T-cell (primary cell): ENCODE results near the gene ENG. TPM values are rescaled to one million over a fixed set of nuclear protein-coding genes. Genes with fewer than 3 reads are reported as not detected.
"Not testable (repeated sequence)": the region's sequence is repeated elsewhere in the genome, so short reads cannot be mapped to it uniquely, and the experiment has no call there.

Source experiments
- ATAC-seq, 4 experiments: fragments of 200-7000 bp in 3 of 4; fragments of 150-1000 bp in 1 of 4; cut with Tn5 transposase; replicated peaks in 1 of 4; 1 replicate in 3 of 4; 2 replicates in 1 of 4; pipeline ENCODE4 v1.10.0; 2021; ENCODE audit warnings: moderate library complexity in 3 of 4, mild to moderate bottlenecking in 2 of 4, moderate number of reproducible peaks in 1 of 4
- CTCF ChIA-PET, 2 donors: fragments of 300-600 bp; sonication (Branson Sonifier 250); formaldehyde crosslinking; loops; one replicate each; lab custom pipeline; 2022; ENCODE audit warnings: antibody characterized with exemption in 2 of 2; lab: Charles Lee
- POLR2A ChIA-PET, 2 donors: fragments of 300-600 bp; sonication (Branson Sonifier 250); formaldehyde crosslinking; loops; one replicate each; lab custom pipeline; 2022; ENCODE audit warnings: antibody characterized with exemption in 2 of 2; lab: Charles Lee
- DNase-seq, 35 experiments: peaks; one replicate each; pipeline versions ENCODE4 v3.0.0 to v3.0.0-alpha.2; 2013 to 2023
- H3K27ac ChIP-seq: one replicate; pipeline ENCODE4 v1.5.1; 2013; ENCODE audit warnings: low read length
- H3K27me3 ChIP-seq, 2 experiments: replicated peaks in 1 of 2; 1 replicate in 1 of 2; 2 replicates in 1 of 2; pipeline versions ENCODE4 v1.6.1 to v1.7.0; 2013; ENCODE audit warnings: low read length in 1 of 2, mixed read lengths in 1 of 2; ENCODE audit not compliant: control insufficient read depth in 2 of 2, insufficient read depth in 2 of 2; ENCODE audit errors: extremely low read depth in 1 of 2
- H3K36me3 ChIP-seq, 2 donors: 1 replicate in 1 of 2; 2 replicates in 1 of 2; pipeline versions ENCODE4 v1.6.1 to v1.7.0; 2013; ENCODE audit warnings: low read length in 1 of 2; ENCODE audit not compliant: control insufficient read depth in 2 of 2, insufficient read depth in 1 of 2; ENCODE audit errors: extremely low read depth in 1 of 2
- H3K4me1 ChIP-seq, 2 experiments: 1 replicate in 1 of 2; 2 replicates in 1 of 2; pipeline versions ENCODE4 v1.6.1 to v1.7.0; 2013; ENCODE audit warnings: low read length in 2 of 2, mixed read lengths in 1 of 2; ENCODE audit not compliant: insufficient read depth in 2 of 2, control insufficient read depth in 1 of 2; ENCODE audit errors: extremely low read depth in 1 of 2
- H3K4me3 ChIP-seq, 2 donors: 1 replicate in 1 of 2; 2 replicates in 1 of 2; pipeline versions ENCODE4 v1.5.1 to v1.7.0; 2013; ENCODE audit warnings: mild to moderate bottlenecking in 2 of 2, low read length in 1 of 2, moderate library complexity in 1 of 2; ENCODE audit not compliant: control insufficient read depth in 1 of 2; ENCODE audit errors: extremely low read depth in 1 of 2
- H3K9me3 ChIP-seq: 2 replicates; pipeline ENCODE4 v1.7.0; 2013
- H3K27ac Mint-ChIP-seq, 2 donors: one replicate each; pipeline ENCODE4 v1.8.0; 2020 to 2021; ENCODE audit warnings: mild to moderate bottlenecking in 2 of 2, mixed read lengths in 2 of 2
- H3K27me3 Mint-ChIP-seq, 2 donors: one replicate each; pipeline ENCODE4 v1.8.0; 2021 to 2022; ENCODE audit warnings: mixed read lengths in 2 of 2
- H3K36me3 Mint-ChIP-seq: one replicate; pipeline ENCODE4 v1.8.0; 2021; ENCODE audit warnings: mixed read lengths
- H3K4me1 Mint-ChIP-seq, 3 donors: one replicate each; pipeline ENCODE4 v1.8.0; 2020 to 2022; ENCODE audit warnings: mixed read lengths in 3 of 3, mild to moderate bottlenecking in 1 of 3
- H3K4me3 Mint-ChIP-seq, 3 donors: one replicate each; pipeline ENCODE4 v1.8.0; 2020 to 2022; ENCODE audit warnings: mild to moderate bottlenecking in 3 of 3, mixed read lengths in 3 of 3, moderate library complexity in 3 of 3
- H3K9me3 Mint-ChIP-seq, 3 donors: one replicate each; pipeline ENCODE4 v1.8.0; 2020 to 2022; ENCODE audit warnings: mixed read lengths in 3 of 3
- WGBS: methylation state at CpG from one replicate; pipeline ENCODE4 v1.1.5; 2013; ENCODE audit warnings: missing lambda C conversion rate; ENCODE audit not compliant: insufficient coverage; 5-methylcytosine and 5-hydroxymethylcytosine counted together
- total RNA-seq, 35 experiments: library from RNA in 6 of 35; stranded (reverse) in 6 of 35; fragments of 120-200 nt in 1 of 35; gene quantifications; one replicate each; pipeline versions ENCODE4 v1.2.1 to v1.2.4 and lab custom pipeline; 2013 to 2026

ENG gene
- total RNA-seq, 5 donors from 2014 or later (not counting 1 experiment from before 2014, with no cell fraction given) = 6.8 to 16.7 (median 8.8) TPM

DNA sequence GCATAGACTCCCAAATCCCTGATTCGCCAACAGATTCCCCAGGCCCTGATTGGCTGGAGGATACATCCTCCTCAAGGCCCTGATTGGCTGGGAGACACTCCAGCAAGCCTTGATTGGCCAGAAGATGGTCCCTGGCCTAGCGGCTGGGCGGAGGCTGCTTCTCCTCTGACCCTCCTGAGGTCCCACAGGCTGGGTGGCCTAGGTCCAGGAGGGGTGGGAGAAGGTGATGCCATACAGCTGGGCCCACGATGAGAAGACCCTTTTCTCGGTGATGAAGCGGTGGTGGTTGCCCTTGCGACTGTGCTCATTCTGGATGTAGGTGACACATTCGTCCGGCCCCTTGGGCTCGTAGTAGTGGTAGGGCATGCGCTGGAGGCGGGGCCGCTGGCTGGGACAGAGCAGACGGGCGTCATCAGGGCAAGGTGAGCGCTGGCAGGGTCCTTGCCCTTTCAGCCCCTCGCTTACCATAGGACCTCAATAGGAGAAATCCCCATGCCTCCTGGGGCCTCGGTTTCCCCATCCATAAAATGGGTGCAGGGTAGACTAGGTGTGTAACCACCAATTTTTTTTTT, 32.0 kb upstream of the ENG start:
- Mint-ChIP-seq H3K4me1 (peaks cover 9 to 22% (median 18%) of the 10 kb centered on the region in 3 donors), H3K27me3 (no peaks in the 10 kb centered on the region), H3K36me3 (peaks cover 39% of the 10 kb centered on the region), H3K27ac (no peak overlapping the region), H3K4me3 (no peak overlapping the region), H3K9me3 (no peaks in the 10 kb centered on the region)
- H3K27me3 ChIP-seq = no peaks in the 10 kb centered on the region
- ChIA-PET POLR2A (no interaction called here), CTCF (no interaction called here)
- no peak overlapping the region for H3K4me3 ChIP-seq
- H3K27ac ChIP-seq = no peak overlapping the region
- ATAC-seq (no peak), DNase-seq (no peak)
- 98% methylated on average over 16 of the region's 18 CpGs for WGBS
- H3K4me1 ChIP-seq = peaks cover 0 to 7% of the 10 kb centered on the region in 2 experiments
- H3K36me3 ChIP-seq = peaks cover 9 to 48% of the 10 kb centered on the region in 2 donors
- no peaks in the 10 kb centered on the region for H3K9me3 ChIP-seq

DNA sequence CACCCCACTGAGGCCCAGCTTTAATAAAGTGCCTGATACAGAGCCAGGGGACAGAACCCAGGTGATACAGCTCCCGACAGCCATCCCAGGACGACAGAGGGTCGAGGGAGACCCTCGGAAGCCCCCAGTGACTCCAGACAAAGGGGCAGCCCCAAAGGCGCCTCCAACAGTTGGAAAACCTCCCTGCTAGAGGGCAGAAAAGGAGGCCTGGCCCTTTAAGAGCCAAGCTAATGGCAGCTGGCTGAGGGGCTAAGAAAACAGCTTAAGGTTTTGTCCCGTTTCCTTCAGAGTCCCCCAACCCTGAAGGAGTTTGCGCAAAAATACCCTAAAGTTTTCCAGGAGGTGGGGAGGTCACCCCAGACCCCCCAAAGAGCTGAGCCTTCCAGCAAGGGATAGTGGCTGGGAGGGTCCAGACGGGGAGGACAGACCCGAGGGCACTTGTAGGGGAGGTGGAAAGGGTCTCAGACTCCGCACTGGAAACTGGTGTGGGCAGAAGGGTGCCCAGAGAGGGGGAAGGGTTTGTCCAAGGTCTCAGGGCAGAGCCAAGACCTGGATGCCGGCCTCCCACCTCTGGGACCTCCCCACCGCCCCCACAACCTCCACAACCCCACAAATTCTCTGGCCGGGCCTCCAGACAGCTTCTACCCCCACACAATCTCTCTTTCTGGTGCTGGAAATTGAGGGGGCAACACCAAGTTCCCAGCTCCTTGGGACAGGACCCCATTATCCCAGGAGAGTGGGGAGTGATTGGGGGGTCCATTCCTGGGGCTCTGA, 31.2 kb upstream of the ENG start:
- Mint-ChIP-seq H3K36me3 (peaks cover 34% of the 10 kb centered on the region), H3K4me3 (no peak overlapping the region), H3K9me3 (no peaks in the 10 kb centered on the region), H3K4me1 (peaks cover 9 to 22% (median 17%) of the 10 kb centered on the region in 3 donors), H3K27me3 (no peaks in the 10 kb centered on the region), H3K27ac (no peak overlapping the region)
- Histone ChIP-seq H3K36me3 (peaks cover 4 to 42% of the 10 kb centered on the region in 2 donors), H3K27me3 (no peaks in the 10 kb centered on the region), H3K4me3 (no peak overlapping the region), H3K27ac (no peak overlapping the region), H3K9me3 (no peaks in the 10 kb centered on the region), H3K4me1 (peaks cover 0 to 7% of the 10 kb centered on the region in 2 experiments)
- ATAC-seq (no peak), DNase-seq (no peak)
- CTCF ChIA-PET = interaction anchor here in 1 of 2 donors (1.0 kb wide), 1 partner anchor 34 kb away, joined by 6 read pairs; no protein-coding TSS in a partner anchor
- WGBS = 94% methylated on average over 5 of the region's 13 CpGs
- POLR2A ChIA-PET = no interaction called here

DNA sequence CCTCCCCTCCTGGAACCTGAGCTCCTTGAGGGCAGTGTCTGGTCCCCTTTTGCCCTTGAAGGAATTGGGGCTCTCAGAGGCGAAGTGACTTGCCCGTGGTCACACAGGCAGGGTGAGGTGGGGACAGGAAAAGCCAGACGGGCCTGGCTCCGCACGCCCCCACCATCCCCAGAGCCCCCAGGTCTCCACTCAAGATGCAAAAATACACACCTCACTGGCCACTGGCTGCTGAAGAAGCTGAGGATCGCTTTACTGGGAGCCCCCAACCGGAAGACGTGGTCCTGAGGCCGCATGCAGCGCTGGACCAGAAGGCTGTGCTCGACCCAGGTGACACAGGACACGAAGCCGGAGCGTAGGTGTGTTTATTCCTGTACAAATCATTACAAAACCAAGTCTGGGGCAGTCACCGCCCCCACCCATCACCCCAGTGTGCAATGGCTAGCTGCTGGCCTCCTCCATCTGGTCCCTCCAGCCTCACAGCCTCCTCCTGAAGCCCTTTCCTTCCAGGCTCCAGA, 30.6 kb upstream of the ENG start:
- DNase-seq (no peak), ATAC-seq (no peak)
- Histone ChIP-seq H3K27me3 (no peaks in the 10 kb centered on the region), H3K4me3 (no peak overlapping the region), H3K4me1 (peaks cover 0 to 7% of the 10 kb centered on the region in 2 experiments), H3K36me3 (peaks cover 0 to 35% of the 10 kb centered on the region in 2 donors), H3K27ac (no peak overlapping the region), H3K9me3 (no peaks in the 10 kb centered on the region)
- Mint-ChIP-seq H3K27me3 (no peaks in the 10 kb centered on the region), H3K4me3 (no peak overlapping the region), H3K4me1 (peaks cover 9 to 22% (median 17%) of the 10 kb centered on the region in 3 donors), H3K27ac (peak overlapping the region; percentile 16 to 66), H3K36me3 (peaks cover 30% of the 10 kb centered on the region), H3K9me3 (no peaks in the 10 kb centered on the region)
- ChIA-PET POLR2A (no interaction called here), CTCF (interaction anchor here in 1 of 2 donors (1.0 kb wide), 1 partner anchor 35 kb away, joined by 6 read pairs; no protein-coding TSS in a partner anchor)
- 84% methylated on average over 7 of the region's 15 CpGs for WGBS

DNA sequence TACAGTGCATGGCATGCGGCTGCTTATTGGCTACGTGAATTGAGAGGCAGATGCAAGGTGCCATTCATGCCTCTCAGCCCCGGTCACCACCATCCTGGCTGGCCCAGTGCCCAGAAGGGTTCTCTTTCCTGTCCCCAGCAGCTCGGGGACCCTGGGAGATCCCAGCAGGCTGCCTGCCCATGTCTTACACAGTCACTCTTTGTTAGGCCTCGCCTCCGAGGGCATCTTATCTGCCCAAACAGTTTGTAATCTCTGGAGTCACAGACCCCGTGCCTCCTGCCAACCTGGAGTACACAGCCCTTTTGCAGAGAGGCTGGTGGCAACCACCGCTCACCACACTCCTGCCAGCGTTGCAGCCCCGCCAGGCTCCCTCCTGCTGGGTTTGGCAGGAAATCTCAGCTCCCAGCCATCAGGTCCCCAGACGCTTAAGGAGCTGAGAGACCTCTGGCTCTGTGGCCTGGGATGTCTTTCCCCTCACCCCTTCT, 30.0 kb upstream of the ENG start:
- WGBS = 70% methylated on average over 11 of the region's 11 CpGs
- peak in 2 of 4 experiments; percentile 10 to 35 for ATAC-seq
- CTCF ChIA-PET = no interaction called here

DNA sequence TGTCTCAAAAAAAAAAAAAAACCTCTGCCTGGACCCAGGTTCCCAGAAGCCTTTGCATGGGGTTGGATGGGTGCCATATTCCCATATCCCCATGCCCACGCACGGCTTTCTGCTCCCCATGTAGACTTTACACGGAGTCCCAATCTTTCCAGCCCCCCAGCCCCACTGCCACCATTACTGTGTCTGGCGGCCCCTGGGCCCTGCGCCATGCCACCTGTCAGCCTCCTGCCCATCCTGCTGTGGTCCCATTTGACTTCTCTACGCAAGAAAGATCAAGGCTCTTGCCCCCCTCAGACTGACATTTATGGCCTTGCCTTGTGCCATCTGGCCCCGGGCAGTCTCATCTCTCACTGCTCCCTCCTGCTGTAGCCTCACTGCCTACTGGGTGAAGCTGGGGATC, 29.5 kb upstream of the ENG start:
- Mint-ChIP-seq H3K36me3 (peaks cover 28% of the 10 kb centered on the region), H3K4me3 (no peak overlapping the region), H3K27ac (peak overlapping the region; percentile 46 to 66), H3K9me3 (no peaks in the 10 kb centered on the region), H3K27me3 (no peaks in the 10 kb centered on the region), H3K4me1 (peaks cover 9 to 22% (median 18%) of the 10 kb centered on the region in 3 donors)
- no peaks in the 10 kb centered on the region for H3K9me3 ChIP-seq
- ATAC-seq (peak in 1 of 4 experiments; percentile 21), DNase-seq (no peak)
- ChIA-PET POLR2A (no interaction called here), CTCF (no interaction called here)
- peaks cover 0 to 7% of the 10 kb centered on the region in 2 experiments for H3K4me1 ChIP-seq
- no peak overlapping the region for H3K27ac ChIP-seq
- peaks cover 0 to 32% of the 10 kb centered on the region in 2 donors for H3K36me3 ChIP-seq
- H3K4me3 ChIP-seq = no peak overlapping the region
- H3K27me3 ChIP-seq = no peaks in the 10 kb centered on the region
- WGBS = 98% methylated on average over 7 of the region's 7 CpGs

More for the DNA sequence above, 30.0 kb upstream of the ENG start:
- POLR2A ChIA-PET = no interaction called here
- Mint-ChIP-seq H3K4me3 (no peak overlapping the region), H3K9me3 (no peaks in the 10 kb centered on the region), H3K36me3 (peaks cover 28% of the 10 kb centered on the region), H3K4me1 (peaks cover 9 to 22% (median 17%) of the 10 kb centered on the region in 3 donors), H3K27me3 (no peaks in the 10 kb centered on the region), H3K27ac (peak overlapping the region; percentile 46 to 66)
- DNase-seq = no peak
- peaks cover 0 to 32% of the 10 kb centered on the region in 2 donors for H3K36me3 ChIP-seq
- H3K9me3 ChIP-seq = no peaks in the 10 kb centered on the region
- H3K4me3 ChIP-seq = no peak overlapping the region
- H3K27me3 ChIP-seq = no peaks in the 10 kb centered on the region
- peaks cover 0 to 7% of the 10 kb centered on the region in 2 experiments for H3K4me1 ChIP-seq
- H3K27ac ChIP-seq = no peak overlapping the region

DNA sequence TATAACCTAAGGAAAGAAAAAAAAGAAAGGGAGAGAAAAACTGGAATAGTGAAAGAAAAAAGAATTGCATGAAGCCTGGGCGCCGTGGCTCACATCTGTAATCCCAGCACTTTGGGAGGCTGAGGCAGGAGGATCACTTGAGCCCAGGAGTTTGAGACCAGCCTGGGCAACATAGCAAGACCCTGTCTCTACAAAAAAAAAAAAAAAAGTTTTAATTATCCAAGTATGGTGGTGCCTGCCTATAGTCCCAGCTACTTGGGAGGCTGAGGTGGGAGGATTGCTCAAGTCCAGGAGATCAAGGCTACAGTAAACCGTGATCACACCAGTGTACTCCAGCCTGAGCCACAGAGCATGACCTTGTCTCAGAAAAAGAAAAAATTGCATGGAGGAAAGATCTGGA, 27.3 kb upstream of the ENG start:
- Mint-ChIP-seq H3K36me3 (peaks cover 15% of the 10 kb centered on the region), H3K4me1 (peaks cover 19 to 31% (median 28%) of the 10 kb centered on the region in 3 donors)
- H3K4me3 ChIP-seq, DNase-seq, H3K27ac ChIP-seq, ATAC-seq, H3K27ac Mint-ChIP-seq, CTCF ChIA-PET, H3K4me3 Mint-ChIP-seq, H3K27me3 Mint-ChIP-seq, H3K9me3 Mint-ChIP-seq, H3K9me3 ChIP-seq: not testable (repeated sequence)
- POLR2A ChIA-PET = interaction anchor here (0.6 kb wide), 2 partner anchors 41 to 125 kb away, joined by 3 read pairs; no protein-coding TSS in a partner anchor
- Histone ChIP-seq H3K36me3 (peaks cover 0 to 18% of the 10 kb centered on the region in 2 donors), H3K27me3 (peaks cover 0 to 18% of the 10 kb centered on the region in 2 experiments), H3K4me1 (peaks cover 0 to 18% of the 10 kb centered on the region in 2 experiments)
- no CpG with 5 or more reads among the region's 3 CpGs for WGBS
